GM18502 (cell line): ENCODE results near the gene NALCN.

Experiments
- ATAC-seq: cut with Tn5 transposase; IDR thresholded peaks from one replicate; pipeline ENCODE4 v1.9.1; 2021; ENCODE audit warnings: mild to moderate bottlenecking; ENCODE audit not compliant: unreplicated experiment, poor library complexity

NALCN gene

GRCh38 chr13:101417043-101417406, 717 bp upstream of the NALCN start:
- no peak for ATAC-seq

GRCh38 chr13:101415358-101416174, 742 bp downstream of the NALCN start:
- ATAC-seq = peak; percentile 56

GRCh38 chr13:101412076-101412475, 4.2 kb downstream of the NALCN start:
- ATAC-seq = no peak

- ATAC-seq = no peak
These were observed 7.2 kb downstream of the NALCN start for GRCh38 chr13:101408992-101409656.

- ATAC-seq = no peak
These were observed 8.2 kb downstream of the NALCN start for GRCh38 chr13:101408154-101408553.

- ATAC-seq = no peak
These were observed 9.5 kb downstream of the NALCN start for GRCh38 chr13:101406791-101407190.

- ATAC-seq = no peak
These were observed 15.1 kb downstream of the NALCN start for GRCh38 chr13:101401196-101401595.

- ATAC-seq = no peak
These were observed 16.9 kb downstream of the NALCN start for GRCh38 chr13:101399365-101399764.

GRCh38 chr13:101398920-101399319, 17.4 kb downstream of the NALCN start:
- no peak for ATAC-seq

- no peak for ATAC-seq
These were observed 18.1 kb downstream of the NALCN start for GRCh38 chr13:101398191-101398590.

GRCh38 chr13:101397742-101398141, 18.6 kb downstream of the NALCN start:
- no peak for ATAC-seq

GRCh38 chr13:101394605-101395004, 21.7 kb downstream of the NALCN start:
- ATAC-seq = no peak

- no peak for ATAC-seq
These were observed 23.2 kb downstream of the NALCN start for GRCh38 chr13:101393140-101393539.

- ATAC-seq = no peak
These were observed 25.8 kb downstream of the NALCN start for GRCh38 chr13:101390461-101390860.

- no peak for ATAC-seq
These were observed 31.4 kb downstream of the NALCN start for GRCh38 chr13:101384929-101385328.

- no peak for ATAC-seq
These were observed 32.7 kb downstream of the NALCN start for GRCh38 chr13:101383595-101383994.

GRCh38 chr13:101382701-101383100, 33.6 kb downstream of the NALCN start:
- no peak for ATAC-seq

- no peak for ATAC-seq
These were observed 34.2 kb downstream of the NALCN start for GRCh38 chr13:101382086-101382485.

GRCh38 chr13:101360525-101360924, 55.8 kb downstream of the NALCN start:
- no peak for ATAC-seq

- ATAC-seq = no peak
These were observed 61.4 kb downstream of the NALCN start for GRCh38 chr13:101354895-101355294.

GRCh38 chr13:101346942-101347728, 69.2 kb downstream of the NALCN start:
- ATAC-seq = no peak
